ENCODE data around the gene PAIP1.

DNA sequence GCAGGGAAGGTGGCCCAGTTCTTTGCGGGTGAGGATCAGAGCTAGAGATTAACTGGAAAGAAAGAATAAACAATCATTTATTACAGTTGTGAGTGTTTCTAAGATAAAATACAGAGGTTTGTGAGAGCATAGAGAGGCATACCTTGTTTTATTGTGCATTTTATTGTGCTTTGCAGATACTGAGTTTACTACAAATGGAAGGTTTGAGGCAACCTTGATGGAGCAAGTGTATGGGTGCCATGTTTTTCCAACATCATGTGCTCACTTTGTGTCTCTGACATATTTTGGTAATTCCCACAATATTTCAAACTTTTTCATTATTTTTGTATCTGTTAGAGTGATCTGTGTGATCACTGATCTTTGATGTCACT, 41.2 kb downstream of the PAIP1 start:
- no peak for TF ChIP-seq EZH2phosphoT487 (IDR thresholded peaks at IDR 0.05; ENCODE audit: low read length)
- no peak for TF ChIP-seq EZH2 (optimal IDR thresholded peaks at IDR 0.05; ENCODE audit: low read depth, low read length)
- TF ChIP-seq, protein P1, sequence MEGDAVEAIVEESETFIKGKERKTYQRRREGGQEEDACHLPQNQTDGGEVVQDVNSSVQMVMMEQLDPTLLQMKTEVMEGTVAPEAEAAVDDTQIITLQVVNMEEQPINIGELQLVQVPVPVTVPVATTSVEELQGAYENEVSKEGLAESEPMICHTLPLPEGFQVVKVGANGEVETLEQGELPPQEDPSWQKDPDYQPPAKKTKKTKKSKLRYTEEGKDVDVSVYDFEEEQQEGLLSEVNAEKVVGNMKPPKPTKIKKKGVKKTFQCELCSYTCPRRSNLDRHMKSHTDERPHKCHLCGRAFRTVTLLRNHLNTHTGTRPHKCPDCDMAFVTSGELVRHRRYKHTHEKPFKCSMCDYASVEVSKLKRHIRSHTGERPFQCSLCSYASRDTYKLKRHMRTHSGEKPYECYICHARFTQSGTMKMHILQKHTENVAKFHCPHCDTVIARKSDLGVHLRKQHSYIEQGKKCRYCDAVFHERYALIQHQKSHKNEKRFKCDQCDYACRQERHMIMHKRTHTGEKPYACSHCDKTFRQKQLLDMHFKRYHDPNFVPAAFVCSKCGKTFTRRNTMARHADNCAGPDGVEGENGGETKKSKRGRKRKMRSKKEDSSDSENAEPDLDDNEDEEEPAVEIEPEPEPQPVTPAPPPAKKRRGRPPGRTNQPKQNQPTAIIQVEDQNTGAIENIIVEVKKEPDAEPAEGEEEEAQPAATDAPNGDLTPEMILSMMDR (IDR thresholded peaks at IDR 0.05; ENCODE audit: low read length) = no peak
